Stimulated activated CD8-positive, alpha-beta memory T cell treated with anti-CD3 and anti-CD28 coated beads, Interleukin-15, amount 100 ng/mL, for 1 hour (primary cell): ENCODE results near the gene ATG14.
A peak's percentile ranks its signal among the peaks of the same experiment; 100 is the strongest.
"Not testable (repeated sequence)": the region's sequence is repeated elsewhere in the genome, so short reads cannot be mapped to it uniquely, and the experiment has no call there.

Experiments
- DNase-seq: peaks from one replicate; pipeline ENCODE4 v3.0.0-alpha.2; 2020; ENCODE audit warnings: low read depth

ATG14 gene

GRCh38 chr14:55411426-55412389 is at the start of gene ATG14:
TSS of gene ATG14 (minus strand) at chr14:55411830. CDS start at chr14:55411822, 8 bp downstream.
- peak; percentile 52 for DNase-seq

- no peak for DNase-seq
Observed at GRCh38 chr14:55458800-55459515, 47.3 kb upstream of the ATG14 start.

GRCh38 chr14:55457496-55457895 is 45.9 kb upstream of the ATG14 start:
- DNase-seq: no peak

- not testable (repeated sequence) for DNase-seq
Observed at GRCh38 chr14:55456411-55456810, 44.8 kb upstream of the ATG14 start.

- DNase-seq: no peak
Observed at GRCh38 chr14:55454264-55455002, 42.8 kb upstream of the ATG14 start.

- no peak for DNase-seq
Observed at GRCh38 chr14:55451950-55452349, 40.3 kb upstream of the ATG14 start.

GRCh38 chr14:55451398-55451797 is 39.8 kb upstream of the ATG14 start:
- no peak for DNase-seq

- no peak for DNase-seq
Observed at GRCh38 chr14:55450987-55451386, 39.4 kb upstream of the ATG14 start.

GRCh38 chr14:55450539-55450938 is 38.9 kb upstream of the ATG14 start:
- no peak for DNase-seq

- no peak for DNase-seq
Observed at GRCh38 chr14:55450124-55450523, 38.5 kb upstream of the ATG14 start.

GRCh38 chr14:55449116-55449515 is 37.5 kb upstream of the ATG14 start:
- no peak for DNase-seq

GRCh38 chr14:55448141-55448614 is 36.5 kb upstream of the ATG14 start:
- DNase-seq: no peak

- DNase-seq: no peak
Observed at GRCh38 chr14:55446833-55447232, 35.2 kb upstream of the ATG14 start.

- peak; percentile 22 for DNase-seq
Observed at GRCh38 chr14:55446127-55446736, 34.6 kb upstream of the ATG14 start.

GRCh38 chr14:55441286-55441685 is 29.7 kb upstream of the ATG14 start:
- DNase-seq: no peak

- DNase-seq: no peak
Observed at GRCh38 chr14:55440385-55440784, 28.8 kb upstream of the ATG14 start, which contains the start of gene TBPL2. TSS of gene TBPL2 (minus strand) at chr14:55440616. CDS start at chr14:55440449, 167 bp downstream.

- DNase-seq: no peak
Observed at GRCh38 chr14:55438066-55438683, 26.5 kb upstream of the ATG14 start.

GRCh38 chr14:55436931-55437330 is 25.3 kb upstream of the ATG14 start:
- no peak for DNase-seq

- DNase-seq: no peak
Observed at GRCh38 chr14:55436519-55436918, 24.9 kb upstream of the ATG14 start.

GRCh38 chr14:55434805-55435174 is 23.2 kb upstream of the ATG14 start:
- no peak for DNase-seq
